NCI-H2171 treated with DMSO at 0.1 percent for 48 hours (cell line): Measurements from ENCODE around the gene NRG3.
A peak's percentile ranks its signal among the peaks of the same experiment; 100 is the strongest.
"Not testable (repeated sequence)": the region's sequence is repeated elsewhere in the genome, so short reads cannot be mapped to it uniquely, and the experiment has no call there.

Experiments used
- DNase-seq: peaks from one replicate; lab custom pipeline; 2025; lab: John Stamatoyannopoulos, UW

Gene NRG3

GRCh38 chr10:82914655-82915136, 1039.7 kb downstream of the NRG3 start:
- DNase-seq = no peak

- no peak for DNase-seq
Measured at GRCh38 chr10:82916941-82917340, 1041.9 kb downstream of the NRG3 start.

DNA sequence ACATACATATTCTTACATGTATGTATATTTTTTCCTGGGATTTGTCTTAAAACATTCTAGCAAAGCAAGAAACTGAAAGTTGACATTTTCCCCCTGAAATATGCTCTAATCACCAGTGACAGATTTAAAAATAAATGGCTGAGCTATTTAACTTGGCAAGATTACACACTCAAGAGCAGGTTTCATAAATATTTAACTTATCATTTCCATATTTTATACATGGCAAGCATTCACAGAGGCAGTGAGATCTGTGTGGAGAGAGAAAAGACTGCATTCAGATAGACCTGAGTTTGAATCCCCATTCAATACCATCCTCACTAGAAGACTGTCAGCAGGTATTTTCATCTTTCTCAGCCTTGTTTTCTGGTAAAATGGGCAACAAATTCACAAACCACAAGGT, 1043.0 kb downstream of the NRG3 start:
- DNase-seq = no peak

GRCh38 chr10:82922046-82922445, 1047.1 kb downstream of the NRG3 start:
- no peak for DNase-seq

DNA sequence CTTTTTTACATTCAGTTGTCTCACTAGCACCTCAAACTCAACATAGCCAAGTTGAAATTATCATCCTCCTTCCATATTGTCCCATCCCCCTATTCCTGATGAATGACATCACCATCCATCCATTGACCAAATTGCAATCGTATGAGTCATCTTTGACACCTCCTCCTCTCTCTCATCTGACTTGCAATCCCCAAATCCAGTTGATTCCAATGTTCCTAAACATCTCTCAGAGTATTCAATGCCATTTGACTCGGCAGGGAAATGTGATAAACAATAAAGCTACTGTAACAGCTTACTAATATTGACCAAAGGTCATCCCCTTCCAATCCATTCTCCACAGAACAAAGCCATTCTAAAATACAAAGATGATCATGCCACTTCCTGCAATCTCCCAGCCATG, 1047.8 kb downstream of the NRG3 start:
- no peak for DNase-seq

DNA sequence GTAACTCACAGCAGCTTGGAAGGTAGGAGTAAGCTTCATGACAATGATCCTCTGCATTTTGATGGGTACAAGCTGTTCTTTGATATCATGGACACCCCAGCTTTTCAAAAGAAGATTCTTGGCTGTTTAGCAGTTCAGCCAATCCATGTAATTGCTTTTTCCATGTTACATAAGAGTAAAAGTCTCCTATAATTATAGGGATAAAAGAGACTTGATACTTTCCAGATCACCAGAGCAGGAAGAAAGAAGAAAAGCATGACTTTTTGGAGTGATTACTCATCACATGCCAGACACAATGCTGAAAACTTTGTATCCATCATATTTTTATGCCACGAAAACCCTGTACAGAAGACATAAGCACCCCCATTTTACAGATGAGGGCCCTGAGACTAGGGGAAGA, 1049.7 kb downstream of the NRG3 start:
- DNase-seq = no peak

GRCh38 chr10:82925547-82925946, 1050.6 kb downstream of the NRG3 start:
- no peak for DNase-seq

GRCh38 chr10:82932451-82932850, 1057.5 kb downstream of the NRG3 start:
- no peak for DNase-seq

GRCh38 chr10:82934429-82934828, 1059.4 kb downstream of the NRG3 start:
- DNase-seq = no peak

DNA sequence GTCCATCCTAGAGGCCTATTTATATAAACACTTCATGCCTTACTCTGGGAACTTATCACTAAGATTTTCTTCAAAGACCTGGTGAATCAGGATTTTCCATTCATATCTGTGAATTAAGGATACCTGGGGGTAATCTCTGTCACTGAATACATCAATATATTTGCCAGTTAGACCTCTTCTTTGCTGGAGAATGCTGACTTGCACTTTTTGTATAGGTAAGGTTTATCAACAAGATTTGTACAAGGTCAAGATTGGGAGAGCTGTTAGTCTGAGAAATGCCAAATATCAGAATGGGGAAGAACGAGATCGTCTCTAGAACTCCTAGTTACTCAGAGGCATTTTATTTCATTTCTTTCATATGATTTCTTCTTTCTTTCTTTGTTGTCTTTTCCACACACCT, 1060.0 kb downstream of the NRG3 start:
- DNase-seq = no peak

DNA sequence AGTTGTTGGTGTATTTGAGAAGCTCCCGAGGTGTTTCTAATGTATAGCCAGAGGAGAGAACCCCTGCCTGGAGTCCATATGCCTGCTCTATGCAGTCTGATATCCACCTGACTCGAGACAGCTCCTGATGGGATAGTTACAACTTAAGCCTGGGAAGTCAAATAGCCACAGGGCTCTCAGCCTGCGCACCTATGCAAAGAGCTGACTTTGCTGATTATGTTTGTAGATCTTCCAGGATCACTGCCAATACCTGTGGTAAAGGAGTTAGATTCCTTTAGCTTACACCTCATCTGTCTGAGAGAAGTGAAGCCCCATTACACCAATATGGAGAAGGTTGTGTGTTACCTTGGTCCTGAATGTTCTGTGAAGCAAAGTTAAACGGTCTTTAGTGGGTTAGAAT, 1063.3 kb downstream of the NRG3 start:
- DNase-seq = no peak

DNA sequence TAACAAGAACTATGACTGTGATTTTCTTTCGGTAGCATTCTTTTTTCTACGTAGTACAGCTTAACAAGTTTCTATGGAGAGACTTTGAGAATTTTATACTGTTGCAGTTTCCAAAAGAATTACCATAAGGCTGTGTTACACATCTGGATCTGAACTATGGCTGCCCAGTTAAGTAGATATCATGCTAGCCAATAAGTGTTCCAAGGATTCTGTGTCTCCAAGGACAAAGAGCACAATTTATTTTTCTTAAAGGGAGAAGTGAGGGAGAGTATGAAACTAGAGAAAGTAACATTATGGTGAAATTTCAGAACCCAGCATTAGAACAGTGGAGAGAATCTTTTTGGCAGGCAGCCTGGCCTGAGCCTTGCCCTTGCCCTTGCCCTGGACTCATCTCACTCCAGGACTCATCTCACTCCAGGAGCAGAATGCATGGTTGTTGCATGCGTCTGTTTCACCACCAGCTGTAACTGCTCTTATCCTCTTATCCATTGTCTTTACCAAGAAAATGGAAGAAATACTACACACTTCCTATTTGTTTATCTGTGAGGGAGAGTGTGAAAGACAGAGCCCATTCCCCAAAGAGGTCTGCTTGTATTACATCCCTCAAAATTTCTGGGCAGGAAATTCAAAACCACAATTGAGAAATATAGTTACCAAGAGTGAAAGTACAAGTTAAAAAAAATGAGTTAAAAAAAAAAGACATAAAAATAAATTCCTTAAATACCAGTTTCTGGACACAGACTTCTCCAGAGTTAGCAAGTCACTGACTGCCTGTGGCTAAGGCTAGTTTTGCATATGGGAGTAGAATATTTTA, 1067.5 kb downstream of the NRG3 start:
- no peak for DNase-seq

DNA sequence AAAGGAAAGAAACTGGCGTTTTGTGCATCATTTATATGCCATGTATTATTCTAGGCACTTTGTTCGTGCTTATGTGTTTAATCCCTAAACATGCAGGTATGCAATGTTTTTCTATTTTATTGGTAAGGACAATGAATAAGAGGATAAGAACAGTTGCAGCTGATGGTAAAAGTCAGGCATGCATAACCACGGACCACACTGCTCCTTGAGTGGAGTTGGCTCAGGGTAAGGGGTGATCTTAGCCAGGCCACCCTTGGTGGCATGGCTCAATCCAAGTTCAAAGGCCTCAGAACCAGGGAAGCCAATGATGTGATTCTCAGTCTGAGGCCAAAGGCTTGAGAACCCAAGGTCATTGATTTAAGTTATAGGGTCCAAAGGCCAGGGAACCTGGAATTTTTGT, 1068.1 kb downstream of the NRG3 start:
- no peak for DNase-seq

GRCh38 chr10:82949816-82950575, 1075.0 kb downstream of the NRG3 start:
- no peak for DNase-seq

GRCh38 chr10:82953331-82953730, 1078.3 kb downstream of the NRG3 start:
- DNase-seq = no peak

DNA sequence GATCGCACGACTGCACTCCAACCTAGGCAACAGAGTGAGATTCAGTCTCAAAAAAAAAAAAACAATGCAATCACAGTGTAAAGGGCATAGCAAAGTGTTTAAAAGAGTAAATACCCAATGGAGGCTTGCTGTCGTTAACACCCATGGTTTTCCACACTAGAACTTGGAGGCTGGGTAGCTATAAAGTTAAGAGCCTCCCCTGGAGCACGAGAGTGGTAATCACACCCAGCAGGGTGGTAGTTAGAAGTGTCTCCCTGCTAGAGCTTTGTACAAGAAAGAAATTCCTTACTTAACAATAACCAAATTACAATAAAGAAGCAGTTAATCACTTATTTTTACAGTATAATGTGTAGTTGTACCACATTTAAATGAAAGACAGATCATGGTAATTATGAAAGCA, 1078.9 kb downstream of the NRG3 start:
- no peak for DNase-seq

GRCh38 chr10:82960421-82961060, 1085.5 kb downstream of the NRG3 start:
- DNase-seq = not testable (repeated sequence)

GRCh38 chr10:82961864-82962263, 1086.9 kb downstream of the NRG3 start:
- peak; percentile 12 for DNase-seq

DNA sequence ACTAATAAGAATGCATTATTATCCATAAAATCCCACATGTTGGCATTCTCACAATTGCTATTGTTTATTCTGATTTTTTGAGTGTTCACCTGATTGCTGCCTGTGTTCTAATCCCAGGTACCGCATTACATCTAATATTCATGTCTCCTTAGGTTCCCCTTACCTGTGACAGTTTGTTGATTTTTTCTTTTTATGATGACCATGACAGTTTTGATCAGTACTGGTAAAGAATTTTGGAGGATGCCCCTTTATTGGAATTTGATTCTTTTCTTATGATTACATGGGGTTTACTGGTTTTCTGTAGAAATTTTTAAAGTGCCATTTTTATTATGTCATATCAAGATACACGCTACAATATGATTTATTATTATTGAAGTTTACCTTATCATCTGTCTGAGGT, 1091.1 kb downstream of the NRG3 start:
- DNase-seq = no peak

- DNase-seq = no peak
Measured at GRCh38 chr10:82968533-82968932, 1093.5 kb downstream of the NRG3 start.

GRCh38 chr10:82969405-82969804, 1094.4 kb downstream of the NRG3 start:
- peak; percentile 3 for DNase-seq

GRCh38 chr10:82980321-82980720, 1105.3 kb downstream of the NRG3 start:
- peak; percentile 30 for DNase-seq
